ENCODE measurements around the gene ARHGAP8. TPM values are rescaled to one million over a fixed set of nuclear protein-coding genes. Genes with fewer than 3 reads are reported as not detected.

Gene ARHGAP8
- total and polyA plus RNA-seq, 2 of the 13 experiments (the other 11 are each of a cell fraction or from before 2014, with no cell fraction given) = 0.07 TPM; not detected in 1

- no peak overlapping the region for H3K9ac ChIP-seq (ENCODE audit: insufficient read depth, low read depth, low read length)
- intact Hi-C loops (cut with micrococcal nuclease; ENCODE audit: unreplicated experiment) (no loop called here), in situ Hi-C loops (cut with HindIII; ENCODE audit: extremely low pct_ligation_motif_present, low pct_unique_long_range_greater_than_20kb) (no loop called here)
- H3K79me2 ChIP-seq (ENCODE audit: insufficient read depth, low read length) = no peaks in the 10 kb centered on the region
- ChIA-PET POLR2A (no interaction called here), CTCF (ENCODE audit: low intra/inter-chr PET ratio, low total read pairs) (no interaction called here)
- H3K4me2 ChIP-seq (ENCODE audit: low read depth, low read length) = no peak overlapping the region
- no peak overlapping the region for H2AFZ ChIP-seq (ENCODE audit: low read length)
- no peaks in the 10 kb centered on the region for H4K20me1 ChIP-seq (ENCODE audit: insufficient read depth, low read length)
- H3K4me1 ChIP-seq (ENCODE audit: insufficient read depth, low read length) = no peaks in the 10 kb centered on the region
- TF ChIP-seq TBL1XR1 (IDR thresholded peaks at IDR 0.05; ENCODE audit: borderline replicate concordance, low read length, partially characterized antibody) (no peak), FOXP4 (CRISPR knock-in tag; IDR thresholded peaks at IDR 0.05) (no peak), GTF2F1 (IDR thresholded peaks at IDR 0.05; ENCODE audit: low read length) (no peak), MLXIP (CRISPR knock-in tag; IDR thresholded peaks at IDR 0.05; ENCODE audit: borderline replicate concordance) (no peak), RXRB (CRISPR knock-in tag; IDR thresholded peaks at IDR 0.05; ENCODE audit: borderline replicate concordance) (no peak)
- peaks cover 5 to 34% of the 10 kb centered on the region in 2 experiments; a peak in 3 of 5 replicates for H3K27me3 ChIP-seq (ENCODE audit: control insufficient read depth in 1 of 2, insufficient read depth in 2 of 2, low read length in 2 of 2)
- H3K4me3 ChIP-seq (replicated peaks in 1 of 3; ENCODE audit: insufficient read depth in 1 of 3, low read depth in 2 of 3, low read length in 3 of 3) = no peak overlapping the region
- H3K9me3 ChIP-seq (ENCODE audit: low read length) = no peaks in the 10 kb centered on the region
- FAIRE-seq = no peak
- WGBS (ENCODE audit: low lambda C conversion rate) = 3% methylated on average over 6 of the region's 26 CpGs
- no peak overlapping the region for H3K27ac ChIP-seq (ENCODE audit: extremely low read length, insufficient read depth, low read length)
- ATAC-seq = no peak
- DNase-seq (ENCODE audit: low spot score) = no peak
- no peaks in the 10 kb centered on the region for H3K36me3 ChIP-seq (replicated peaks in 1 of 2; ENCODE audit: control insufficient read depth in 1 of 2, insufficient read depth in 2 of 2, low read length in 2 of 2)
- no TSS peak for BruUV-seq (replicated peaks)
Observed at GRCh38 chr22:44882226-44882905, 130.0 kb downstream of the ARHGAP8 start.
